OCI-LY7 (cell line): ENCODE data around the gene CACNA2D1.

Source experiments
- EZH2phosphoT487 ChIP-seq: fragments of 200-600 bp; sonication (generic); IDR thresholded peaks from 2 replicates; pipeline ENCODE4 v1.6.1; 2018; ENCODE audit warnings: low read depth, borderline replicate concordance, mild to moderate bottlenecking, mixed run types, antibody characterized with exemption, low read length, moderate library complexity, mixed read lengths
- TF ChIP-seq, protein P1 (sequence below): fragments of 200-600 bp; sonication (generic); conservative IDR thresholded peaks from 2 replicates; pipeline ENCODE4 v1.5.1; 2014; ENCODE audit warnings: mild to moderate bottlenecking, antibody characterized with exemption, low read length, moderate library complexity, mixed read lengths

- TF ChIP-seq, protein P1, sequence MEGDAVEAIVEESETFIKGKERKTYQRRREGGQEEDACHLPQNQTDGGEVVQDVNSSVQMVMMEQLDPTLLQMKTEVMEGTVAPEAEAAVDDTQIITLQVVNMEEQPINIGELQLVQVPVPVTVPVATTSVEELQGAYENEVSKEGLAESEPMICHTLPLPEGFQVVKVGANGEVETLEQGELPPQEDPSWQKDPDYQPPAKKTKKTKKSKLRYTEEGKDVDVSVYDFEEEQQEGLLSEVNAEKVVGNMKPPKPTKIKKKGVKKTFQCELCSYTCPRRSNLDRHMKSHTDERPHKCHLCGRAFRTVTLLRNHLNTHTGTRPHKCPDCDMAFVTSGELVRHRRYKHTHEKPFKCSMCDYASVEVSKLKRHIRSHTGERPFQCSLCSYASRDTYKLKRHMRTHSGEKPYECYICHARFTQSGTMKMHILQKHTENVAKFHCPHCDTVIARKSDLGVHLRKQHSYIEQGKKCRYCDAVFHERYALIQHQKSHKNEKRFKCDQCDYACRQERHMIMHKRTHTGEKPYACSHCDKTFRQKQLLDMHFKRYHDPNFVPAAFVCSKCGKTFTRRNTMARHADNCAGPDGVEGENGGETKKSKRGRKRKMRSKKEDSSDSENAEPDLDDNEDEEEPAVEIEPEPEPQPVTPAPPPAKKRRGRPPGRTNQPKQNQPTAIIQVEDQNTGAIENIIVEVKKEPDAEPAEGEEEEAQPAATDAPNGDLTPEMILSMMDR = no peak
- no peak for TF ChIP-seq EZH2phosphoT487
Observed at GRCh38 chr7:82382276-82382675, 61.3 kb downstream of the CACNA2D1 start.
